GM12801 (cell line): Measurements from ENCODE around the gene CCL22.

Experiments
- TF ChIP-seq, protein P1 (sequence below): IDR thresholded peaks from one replicate; pipeline ENCODE4 v1.5.1; 2011; ENCODE audit warnings: control low read depth; ENCODE audit not compliant: insufficient read length; ENCODE audit errors: extremely low read depth

CCL22 gene

DNA sequence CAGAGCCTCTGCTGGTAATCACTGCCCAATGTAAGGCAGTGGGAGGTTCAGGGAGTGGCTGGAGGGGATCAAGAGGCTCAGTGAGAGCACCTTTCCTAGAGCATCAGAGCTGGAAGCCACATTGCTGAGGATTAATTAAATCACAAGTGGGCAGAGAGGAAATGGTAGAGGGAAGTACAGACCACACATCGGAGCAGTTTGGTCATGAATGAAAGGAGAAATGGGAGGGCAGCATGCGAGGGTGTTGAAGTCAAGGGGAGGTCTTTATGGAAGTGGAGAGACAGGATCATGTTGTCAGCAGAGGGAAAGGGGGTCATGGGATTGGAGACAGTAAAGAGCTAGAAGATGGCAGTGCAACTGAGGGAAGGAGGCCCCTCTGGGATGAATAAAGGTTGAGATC, 48.3 kb downstream of the CCL22 start:
- TF ChIP-seq, protein P1, sequence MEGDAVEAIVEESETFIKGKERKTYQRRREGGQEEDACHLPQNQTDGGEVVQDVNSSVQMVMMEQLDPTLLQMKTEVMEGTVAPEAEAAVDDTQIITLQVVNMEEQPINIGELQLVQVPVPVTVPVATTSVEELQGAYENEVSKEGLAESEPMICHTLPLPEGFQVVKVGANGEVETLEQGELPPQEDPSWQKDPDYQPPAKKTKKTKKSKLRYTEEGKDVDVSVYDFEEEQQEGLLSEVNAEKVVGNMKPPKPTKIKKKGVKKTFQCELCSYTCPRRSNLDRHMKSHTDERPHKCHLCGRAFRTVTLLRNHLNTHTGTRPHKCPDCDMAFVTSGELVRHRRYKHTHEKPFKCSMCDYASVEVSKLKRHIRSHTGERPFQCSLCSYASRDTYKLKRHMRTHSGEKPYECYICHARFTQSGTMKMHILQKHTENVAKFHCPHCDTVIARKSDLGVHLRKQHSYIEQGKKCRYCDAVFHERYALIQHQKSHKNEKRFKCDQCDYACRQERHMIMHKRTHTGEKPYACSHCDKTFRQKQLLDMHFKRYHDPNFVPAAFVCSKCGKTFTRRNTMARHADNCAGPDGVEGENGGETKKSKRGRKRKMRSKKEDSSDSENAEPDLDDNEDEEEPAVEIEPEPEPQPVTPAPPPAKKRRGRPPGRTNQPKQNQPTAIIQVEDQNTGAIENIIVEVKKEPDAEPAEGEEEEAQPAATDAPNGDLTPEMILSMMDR, result no peak

DNA sequence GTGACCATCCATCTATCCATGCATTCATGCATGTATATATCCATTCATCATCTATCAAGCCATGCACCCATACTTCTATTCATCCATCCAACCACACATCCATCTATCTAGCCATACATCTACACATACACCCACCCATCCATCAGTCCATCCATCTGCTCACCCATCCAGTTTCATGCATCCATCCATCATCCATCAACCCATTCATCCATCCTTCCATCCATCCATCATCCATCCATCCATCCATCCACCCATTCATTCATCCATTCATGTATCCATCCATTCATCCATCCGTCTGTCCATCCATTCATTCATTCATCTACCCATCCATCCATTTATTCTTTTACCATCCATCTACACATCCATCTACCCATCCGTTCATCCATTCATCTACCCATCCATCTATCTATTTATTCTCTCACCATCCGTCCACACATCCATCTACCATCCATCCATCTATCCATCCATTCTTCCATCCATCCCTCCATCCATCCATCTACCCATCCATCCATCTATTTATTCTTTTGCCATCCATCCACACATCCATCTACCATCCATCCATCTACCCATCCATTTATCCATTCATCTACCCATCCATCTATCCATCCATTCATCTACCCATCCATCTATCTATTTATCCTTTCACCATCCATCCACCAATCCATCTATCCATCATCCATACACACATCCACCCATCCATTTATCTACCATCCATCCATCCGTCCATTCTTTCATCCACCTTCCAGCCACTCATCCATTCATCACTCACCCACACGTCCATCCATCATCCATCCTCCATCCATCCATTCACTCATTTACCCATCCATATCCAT, 49.2 kb downstream of the CCL22 start:
- TF ChIP-seq, protein P1, result no peak

DNA sequence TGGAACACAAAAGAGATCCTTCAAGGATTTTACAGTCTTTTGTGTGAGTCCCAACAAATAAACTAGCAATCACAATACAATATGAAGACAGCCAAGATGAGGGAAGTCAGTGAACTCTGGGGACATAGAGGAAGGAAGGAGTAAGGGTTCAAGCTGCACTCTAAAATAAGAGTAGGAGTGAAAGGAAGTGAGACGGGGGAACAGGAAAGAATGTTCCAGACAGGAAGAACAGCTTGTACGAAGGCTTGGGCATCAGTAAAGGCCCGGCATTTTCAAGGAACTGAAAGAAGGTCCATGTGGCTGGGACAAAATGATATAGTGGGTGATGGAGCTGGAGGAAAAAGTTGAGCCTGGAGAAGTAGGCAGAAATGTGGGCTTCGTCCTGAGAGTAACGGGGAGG, 50.5 kb downstream of the CCL22 start:
- TF ChIP-seq, protein P1, result no peak

DNA sequence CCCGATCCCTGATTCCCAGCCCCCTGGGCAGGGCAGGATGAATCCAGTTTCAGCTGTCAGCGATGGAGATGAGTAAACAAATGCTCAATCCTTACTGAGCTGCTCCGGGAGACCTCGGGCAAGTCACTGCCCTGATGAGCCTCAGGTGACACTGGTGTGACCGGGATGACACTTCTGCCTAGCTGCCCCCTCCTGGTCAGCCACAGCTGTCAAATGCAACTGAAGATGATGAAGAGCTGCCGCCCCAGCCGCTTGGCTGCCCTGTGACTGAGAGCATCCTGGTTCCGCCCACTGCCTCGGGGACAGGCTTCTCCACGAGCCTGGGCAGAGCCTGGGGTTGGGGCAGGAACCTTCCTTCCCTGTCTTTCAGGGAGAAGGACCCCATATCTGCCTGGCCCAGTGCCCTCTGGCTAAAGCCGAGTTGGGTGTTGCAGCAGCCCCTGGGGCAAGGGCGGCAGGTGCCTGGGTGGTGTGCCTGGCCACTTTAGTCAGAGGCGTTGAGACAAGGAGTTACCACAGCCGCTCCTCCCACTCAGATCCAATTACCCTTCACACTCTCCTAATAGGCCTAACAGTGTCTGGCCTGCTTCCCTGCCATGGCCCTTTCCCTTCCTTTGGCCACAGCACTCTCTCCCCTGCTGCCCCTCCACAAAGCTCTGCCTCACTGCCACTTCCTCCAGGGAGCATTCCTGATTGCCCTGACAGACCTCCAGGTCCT, 51.4 kb downstream of the CCL22 start:
- TF ChIP-seq, protein P1, result no peak

DNA sequence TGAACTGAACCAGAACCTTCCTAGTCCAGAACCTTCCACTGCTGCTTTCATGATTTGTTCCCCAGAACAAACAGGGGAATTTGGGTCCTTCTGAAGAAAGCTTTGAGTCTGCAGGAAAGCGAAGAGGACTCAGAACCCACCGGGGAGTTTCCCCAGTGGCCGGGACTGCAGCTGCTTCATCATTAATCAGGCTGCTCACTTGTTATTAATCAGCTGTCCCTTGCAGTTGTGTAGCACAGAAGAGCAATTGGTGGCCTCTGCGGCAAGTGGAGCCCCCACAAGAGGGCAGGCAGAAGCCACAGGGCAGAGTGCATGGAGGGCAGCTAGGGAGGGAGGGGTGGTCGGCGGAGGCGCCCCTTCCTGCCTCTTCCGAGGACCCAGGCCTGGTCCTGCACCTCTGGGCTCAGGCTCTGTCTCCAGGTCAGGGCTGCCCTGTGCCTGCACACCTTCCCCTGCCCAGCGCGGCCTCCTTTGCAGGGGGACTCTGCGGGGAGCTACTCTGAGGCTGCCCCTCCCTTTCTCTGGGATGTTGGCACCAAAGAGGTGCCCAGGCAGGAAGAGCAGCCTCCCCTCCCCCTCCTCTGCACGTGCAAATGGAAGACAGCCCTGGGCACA, 52.9 kb downstream of the CCL22 start:
- TF ChIP-seq, protein P1, result no peak

DNA sequence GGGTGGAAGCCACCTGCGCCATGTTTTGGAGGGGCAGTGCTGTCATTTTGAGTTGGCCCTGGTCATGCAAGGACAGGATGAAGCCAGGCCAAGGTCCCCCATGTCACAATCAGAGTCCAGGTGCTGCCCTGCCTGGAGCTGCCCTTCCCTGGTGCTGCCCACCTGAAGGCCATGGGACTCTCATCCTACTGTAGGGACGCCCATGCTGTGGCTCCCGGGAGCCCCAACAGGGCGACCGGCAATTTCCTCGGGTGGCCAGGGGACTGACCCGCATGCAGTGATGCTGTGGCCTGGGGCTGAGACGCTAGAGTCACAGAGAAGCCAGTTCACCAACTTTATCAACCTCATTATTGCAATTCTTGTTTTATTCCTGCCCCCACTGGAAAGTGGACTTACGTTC, 54.0 kb downstream of the CCL22 start:
- TF ChIP-seq, protein P1, result no peak

DNA sequence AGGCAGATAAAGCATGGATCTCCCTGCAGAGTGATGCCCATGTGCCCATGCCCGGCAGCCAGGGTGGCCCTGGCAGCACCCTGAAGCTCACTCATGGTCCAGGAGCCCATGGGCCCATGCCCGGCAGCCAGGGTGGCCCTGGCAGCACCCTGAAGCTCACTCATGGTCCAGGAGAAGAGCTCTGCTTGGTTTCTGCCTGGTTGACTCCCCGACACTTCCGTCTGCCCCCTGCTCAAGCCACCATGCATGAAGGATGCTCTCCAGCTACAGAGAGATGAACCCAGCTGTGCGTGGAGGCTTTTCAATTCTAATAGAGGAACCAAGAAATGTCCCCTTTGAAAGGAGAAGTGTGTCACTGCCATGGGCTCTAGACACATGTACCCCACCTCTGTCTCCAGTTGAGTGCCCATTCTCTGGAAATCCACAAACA, 54.7 kb downstream of the CCL22 start:
- TF ChIP-seq, protein P1, result no peak
